GM12874 (cell line): Measurements from ENCODE around the gene CEP70.

Source experiments
- CTCF ChIP-seq: IDR thresholded peaks from 2 replicates; pipeline ENCODE4 v1.5.1; 2011; ENCODE audit warnings: low read depth, mild to moderate bottlenecking, control low read depth, low read length, moderate library complexity; ENCODE audit not compliant: insufficient read depth

The CEP70 gene

GRCh38 chr3:138472141-138472825, 121.8 kb downstream of the CEP70 start:
- TF ChIP-seq CTCF: no peak

- no peak for TF ChIP-seq CTCF
Observed at GRCh38 chr3:138471481-138471880, 122.6 kb downstream of the CEP70 start.

- TF ChIP-seq CTCF: no peak
Observed at GRCh38 chr3:138470687-138471086, 123.4 kb downstream of the CEP70 start.

GRCh38 chr3:138469874-138470273, 124.2 kb downstream of the CEP70 start:
- TF ChIP-seq CTCF: no peak

GRCh38 chr3:138468886-138469285, 125.2 kb downstream of the CEP70 start:
- TF ChIP-seq CTCF: no peak

GRCh38 chr3:138468451-138468850, 125.6 kb downstream of the CEP70 start:
- TF ChIP-seq CTCF: no peak

- no peak for TF ChIP-seq CTCF
Observed at GRCh38 chr3:138467931-138468330, 126.1 kb downstream of the CEP70 start.
